Activated T-cell treated with anti-CD3 and anti-CD28 coated beads, Interleukin-2, amount 50 U/mL, for 4 hours (primary cell): ENCODE data around the gene FBLN2. TPM values are rescaled to one million over a fixed set of nuclear protein-coding genes. Genes with fewer than 3 reads are reported as not detected.

Source experiments
- total RNA-seq, 3 donors: library from RNA; stranded (reverse); gene quantifications; one replicate each; pipeline ENCODE4 v1.2.1, GENCODE V29; 2021

Gene FBLN2
- total RNA-seq, 3 donors from 2014 or later = 0.16 to 0.63 (median 0.16) TPM

Other genes with a start within 250 kb of the FBLN2 start
- gene NUP210, start 128.8 kb upstream of the FBLN2 start, total RNA-seq = 10 to 100 TPM; 80.3 to 83.4 (median 82.0) TPM
- 1 to 10 TPM; 2.0 to 2.6 (median 2.3) TPM for gene HDAC11, start 68.8 kb upstream of the FBLN2 start, total RNA-seq